ENCODE measurements around the gene TOPORS.

The TOPORS gene

DNA sequence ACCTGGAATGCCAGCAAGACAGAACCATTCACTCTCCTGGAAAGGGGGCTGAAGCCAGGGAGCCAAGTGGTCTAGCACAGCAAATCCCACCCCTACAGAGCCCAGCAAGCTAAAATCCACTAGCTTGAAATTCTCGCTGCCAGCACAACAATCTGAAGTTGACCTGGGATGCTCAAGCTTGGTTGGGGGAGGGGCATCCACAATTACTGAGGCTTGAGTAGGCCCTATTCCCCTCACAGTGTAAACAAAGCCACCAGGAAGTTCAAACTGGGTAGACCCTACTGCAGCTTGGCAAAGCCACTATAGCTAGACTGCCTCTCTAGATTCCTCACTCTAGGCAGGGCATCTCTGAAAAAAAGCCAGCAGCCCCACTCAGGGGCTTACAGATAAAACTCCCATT is 43.7 kb downstream of the TOPORS start:
- H3K27ac ChIP-seq = no peak overlapping the region
- DNase-seq (ENCODE audit: low spot score) = no peak
- TF ChIP-seq, protein P1, sequence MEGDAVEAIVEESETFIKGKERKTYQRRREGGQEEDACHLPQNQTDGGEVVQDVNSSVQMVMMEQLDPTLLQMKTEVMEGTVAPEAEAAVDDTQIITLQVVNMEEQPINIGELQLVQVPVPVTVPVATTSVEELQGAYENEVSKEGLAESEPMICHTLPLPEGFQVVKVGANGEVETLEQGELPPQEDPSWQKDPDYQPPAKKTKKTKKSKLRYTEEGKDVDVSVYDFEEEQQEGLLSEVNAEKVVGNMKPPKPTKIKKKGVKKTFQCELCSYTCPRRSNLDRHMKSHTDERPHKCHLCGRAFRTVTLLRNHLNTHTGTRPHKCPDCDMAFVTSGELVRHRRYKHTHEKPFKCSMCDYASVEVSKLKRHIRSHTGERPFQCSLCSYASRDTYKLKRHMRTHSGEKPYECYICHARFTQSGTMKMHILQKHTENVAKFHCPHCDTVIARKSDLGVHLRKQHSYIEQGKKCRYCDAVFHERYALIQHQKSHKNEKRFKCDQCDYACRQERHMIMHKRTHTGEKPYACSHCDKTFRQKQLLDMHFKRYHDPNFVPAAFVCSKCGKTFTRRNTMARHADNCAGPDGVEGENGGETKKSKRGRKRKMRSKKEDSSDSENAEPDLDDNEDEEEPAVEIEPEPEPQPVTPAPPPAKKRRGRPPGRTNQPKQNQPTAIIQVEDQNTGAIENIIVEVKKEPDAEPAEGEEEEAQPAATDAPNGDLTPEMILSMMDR (IDR thresholded peaks at IDR 0.05) = no peak
- no peak overlapping the region for H3K4me3 ChIP-seq

DNA sequence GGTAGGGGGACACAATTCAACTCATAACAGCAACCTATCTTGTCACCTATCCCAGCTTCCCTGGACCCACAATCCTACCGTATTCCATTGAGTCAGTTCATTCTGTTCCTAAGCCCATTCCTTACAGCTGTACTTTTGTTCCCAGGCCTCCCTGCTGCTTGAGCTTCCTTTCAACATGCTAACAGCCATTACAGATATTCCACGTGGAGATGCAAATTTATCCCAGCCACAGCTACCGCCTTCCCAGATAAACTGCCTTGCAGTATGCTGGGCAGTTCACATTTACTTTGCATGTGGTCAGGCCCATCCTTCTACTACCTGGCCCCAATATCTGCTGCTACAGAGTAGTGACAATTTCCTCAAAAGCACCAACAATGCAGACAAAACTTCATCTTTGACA is 49.4 kb downstream of the TOPORS start:
- TF ChIP-seq, protein P1 (IDR thresholded peaks at IDR 0.05) = no peak
- no peak for DNase-seq (ENCODE audit: low spot score)
- Histone ChIP-seq H3K27ac (no peak overlapping the region), H3K4me3 (no peak overlapping the region)

DNA sequence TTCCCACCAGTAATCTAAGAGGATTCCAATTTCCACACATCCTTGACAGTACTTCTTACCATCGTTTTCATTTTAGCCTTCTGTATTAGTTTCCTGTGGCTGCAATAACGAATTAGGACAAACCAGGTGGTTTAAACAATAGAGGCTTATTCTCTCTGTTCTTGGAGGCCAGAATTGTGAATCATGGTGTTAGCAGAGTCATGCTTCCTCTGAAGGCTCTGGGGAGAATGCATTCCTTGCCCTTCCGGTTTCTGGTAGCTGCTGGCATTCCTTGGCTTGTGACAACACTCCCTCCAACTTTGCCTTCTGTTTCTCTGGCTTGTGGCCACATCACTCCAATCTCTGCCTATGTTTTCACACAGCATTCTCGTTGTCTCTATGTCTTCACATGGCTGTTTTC is 49.9 kb downstream of the TOPORS start:
- no peak overlapping the region for H3K27ac ChIP-seq
- no peak overlapping the region for H3K4me3 ChIP-seq
- no peak for DNase-seq (ENCODE audit: low spot score)
- TF ChIP-seq, protein P1 (IDR thresholded peaks at IDR 0.05) = no peak

DNA sequence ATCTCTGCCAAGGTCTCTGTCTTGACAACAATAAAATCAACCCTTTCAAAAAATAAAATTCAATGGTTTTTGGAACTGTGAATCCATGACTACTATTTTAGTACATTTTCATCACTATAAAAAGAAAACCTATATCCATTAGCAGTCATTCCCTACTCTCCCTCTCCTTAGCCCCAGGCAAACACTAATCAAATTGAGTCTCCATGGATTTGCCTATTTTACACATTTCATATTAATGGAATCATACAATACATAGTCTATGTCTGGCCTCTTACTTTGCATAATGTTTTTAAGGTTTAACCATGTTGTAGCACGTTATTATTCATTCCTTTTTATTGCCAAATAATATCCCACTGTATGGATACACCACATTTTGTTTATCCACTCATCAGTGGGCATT is 50.5 kb downstream of the TOPORS start:
- Histone ChIP-seq H3K4me3 (no peak overlapping the region), H3K27ac (no peak overlapping the region)
- no peak for DNase-seq (ENCODE audit: low spot score)
- TF ChIP-seq, protein P1 (IDR thresholded peaks at IDR 0.05) = no peak

DNA sequence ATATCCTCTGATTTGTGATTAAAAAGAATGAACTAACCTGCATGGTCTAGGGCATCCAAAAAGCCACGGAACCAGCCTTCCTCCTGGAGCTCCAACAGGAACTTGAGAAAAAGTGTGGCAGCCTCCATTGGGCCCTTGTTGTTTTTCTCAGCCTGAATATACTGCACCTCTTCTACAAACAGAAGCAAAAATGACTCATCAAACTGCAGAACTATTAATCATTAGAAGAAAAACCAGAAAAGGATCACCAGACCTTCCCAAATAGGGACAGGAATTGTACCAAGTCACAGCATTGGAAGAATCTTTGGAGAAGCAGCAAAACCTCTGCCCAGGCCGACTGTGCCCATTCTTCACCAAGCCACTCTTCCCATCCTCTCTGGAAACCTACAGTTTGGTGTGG is 51.6 kb downstream of the TOPORS start:
- Histone ChIP-seq H3K27ac (no peak overlapping the region), H3K4me3 (no peak overlapping the region)
- TF ChIP-seq, protein P1 (IDR thresholded peaks at IDR 0.05) = no peak
- DNase-seq (ENCODE audit: low spot score) = no peak

DNA sequence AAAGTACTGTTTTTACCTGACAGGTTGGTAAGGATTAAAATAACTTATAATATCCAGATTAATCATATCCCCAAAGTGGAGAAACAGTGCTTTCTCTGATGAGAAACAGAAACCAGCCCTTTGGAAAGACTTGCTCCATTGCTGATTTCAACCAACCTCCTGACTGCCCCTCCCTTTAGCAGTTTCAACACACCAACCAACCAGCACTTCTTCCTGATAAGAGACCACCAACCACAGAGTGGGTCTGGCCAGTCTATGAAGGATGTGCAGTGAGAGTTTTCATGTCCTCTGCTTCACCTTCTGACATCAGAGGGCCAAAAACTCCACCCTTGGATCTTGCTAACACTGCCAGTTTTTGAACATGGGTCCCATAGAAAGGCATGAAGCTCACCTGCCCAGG is 54.5 kb downstream of the TOPORS start:
- no peak for DNase-seq (ENCODE audit: low spot score)
- TF ChIP-seq, protein P1 (IDR thresholded peaks at IDR 0.05) = no peak
- Histone ChIP-seq H3K4me3 (no peak overlapping the region), H3K27ac (no peak overlapping the region)

DNA sequence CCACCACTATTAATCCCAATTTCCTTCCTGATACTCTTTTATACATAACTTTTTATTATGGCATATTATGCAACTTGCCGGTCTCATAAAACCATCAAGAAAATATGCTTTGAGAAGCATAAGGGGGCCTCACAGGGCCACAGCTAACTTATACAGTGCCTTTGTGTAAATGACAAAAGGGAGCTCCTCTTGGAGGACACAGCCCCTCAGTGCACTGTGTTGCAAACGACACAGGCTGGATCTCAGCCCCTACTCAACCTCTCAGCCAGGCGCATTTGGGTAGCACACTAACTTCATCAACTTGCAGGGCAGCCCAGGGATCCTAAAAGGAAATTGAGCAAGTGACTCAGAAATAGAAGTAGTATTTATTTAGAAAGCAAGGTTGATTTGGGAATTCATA is 61.8 kb downstream of the TOPORS start:
- no peak overlapping the region for H3K4me3 ChIP-seq
- TF ChIP-seq, protein P1 (IDR thresholded peaks at IDR 0.05) = no peak
- no peak for DNase-seq (ENCODE audit: low spot score)
- H3K27ac ChIP-seq = no peak overlapping the region

Measured in coronary artery (tissue), 2 donors.